ENCODE results near the gene TTL.
A peak's percentile ranks its signal among the peaks of the same experiment; 100 is the strongest.

Gene TTL

DNA sequence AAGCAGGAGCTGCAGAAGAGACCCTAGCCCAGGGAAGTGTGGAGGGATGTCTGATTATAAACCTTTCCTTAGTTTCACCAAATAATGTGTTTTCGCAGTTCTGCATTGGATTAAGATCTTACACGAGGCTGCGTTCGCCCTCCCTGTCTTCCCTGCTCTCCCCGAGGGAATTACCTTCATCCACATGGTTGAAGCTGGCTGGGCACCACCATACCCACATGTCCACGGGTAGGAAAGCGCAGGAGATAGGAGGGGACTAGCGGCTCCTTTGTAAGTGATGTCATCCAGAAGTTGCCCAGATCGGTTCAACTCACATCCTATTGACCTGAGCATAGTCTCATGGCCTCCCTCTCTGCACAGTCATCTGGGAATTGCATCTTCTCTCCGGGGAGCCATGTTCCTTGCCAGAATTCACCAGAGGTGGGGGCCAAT is 1.1 kb downstream of the TTL start:
- peak; percentile 59 for DNase-seq (ENCODE audit: low read depth)
- peak overlapping the region; percentile 83 for H3K4me3 ChIP-seq (replicated peaks; ENCODE audit: low read depth, low read length)
- TF ChIP-seq, protein P1, sequence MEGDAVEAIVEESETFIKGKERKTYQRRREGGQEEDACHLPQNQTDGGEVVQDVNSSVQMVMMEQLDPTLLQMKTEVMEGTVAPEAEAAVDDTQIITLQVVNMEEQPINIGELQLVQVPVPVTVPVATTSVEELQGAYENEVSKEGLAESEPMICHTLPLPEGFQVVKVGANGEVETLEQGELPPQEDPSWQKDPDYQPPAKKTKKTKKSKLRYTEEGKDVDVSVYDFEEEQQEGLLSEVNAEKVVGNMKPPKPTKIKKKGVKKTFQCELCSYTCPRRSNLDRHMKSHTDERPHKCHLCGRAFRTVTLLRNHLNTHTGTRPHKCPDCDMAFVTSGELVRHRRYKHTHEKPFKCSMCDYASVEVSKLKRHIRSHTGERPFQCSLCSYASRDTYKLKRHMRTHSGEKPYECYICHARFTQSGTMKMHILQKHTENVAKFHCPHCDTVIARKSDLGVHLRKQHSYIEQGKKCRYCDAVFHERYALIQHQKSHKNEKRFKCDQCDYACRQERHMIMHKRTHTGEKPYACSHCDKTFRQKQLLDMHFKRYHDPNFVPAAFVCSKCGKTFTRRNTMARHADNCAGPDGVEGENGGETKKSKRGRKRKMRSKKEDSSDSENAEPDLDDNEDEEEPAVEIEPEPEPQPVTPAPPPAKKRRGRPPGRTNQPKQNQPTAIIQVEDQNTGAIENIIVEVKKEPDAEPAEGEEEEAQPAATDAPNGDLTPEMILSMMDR (IDR thresholded peaks at IDR 0.05; ENCODE audit: low read length, missing control alignments): no peak

DNA sequence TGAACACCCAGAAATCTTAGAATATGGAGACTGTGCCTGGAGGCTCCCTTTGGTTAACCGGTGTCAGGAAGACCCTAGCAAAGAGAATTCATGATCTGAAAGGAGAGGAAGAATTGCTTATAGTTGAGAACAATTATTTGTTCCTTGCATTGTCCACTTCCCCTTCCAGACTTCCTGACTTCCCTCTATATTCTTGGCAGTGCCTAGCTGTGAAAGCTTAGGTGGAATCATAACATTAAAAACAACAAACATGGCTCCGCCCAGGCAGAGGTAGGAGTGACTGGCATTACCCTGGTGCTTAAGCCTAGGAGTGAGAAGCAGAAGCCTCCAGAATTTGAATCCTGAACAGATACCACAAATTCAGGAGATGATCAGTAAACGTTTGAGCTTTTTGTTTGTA is 1.9 kb downstream of the TTL start:
- TF ChIP-seq, protein P1 (IDR thresholded peaks at IDR 0.05; ENCODE audit: low read length, missing control alignments): no peak
- no peak for DNase-seq (ENCODE audit: low read depth)
- H3K4me3 ChIP-seq (replicated peaks; ENCODE audit: low read depth, low read length): peak overlapping the region; percentile 83

DNA sequence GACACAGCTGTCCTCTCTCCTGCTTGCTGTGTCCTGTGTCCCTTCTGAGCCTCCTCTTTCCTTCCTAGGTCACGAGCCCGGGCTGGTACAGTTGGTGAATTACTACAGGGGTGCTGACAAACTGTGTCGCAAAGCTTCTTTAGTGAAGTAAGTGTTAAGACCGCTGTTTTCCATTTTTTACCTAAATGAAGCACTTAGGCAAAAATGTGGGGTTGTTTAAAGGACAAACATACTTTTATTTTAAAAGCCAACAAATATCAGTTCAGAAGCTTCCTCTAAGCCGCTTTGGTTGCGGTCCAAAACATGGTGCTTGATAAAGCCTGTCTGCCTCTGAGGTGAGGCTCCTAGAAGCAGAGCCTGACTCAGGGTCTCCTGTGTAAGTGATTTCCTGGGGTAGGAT is 3.9 kb downstream of the TTL start:
- H3K4me3 ChIP-seq (replicated peaks; ENCODE audit: low read depth, low read length): no peak overlapping the region
- TF ChIP-seq, protein P1 (IDR thresholded peaks at IDR 0.05; ENCODE audit: low read length, missing control alignments): no peak
- DNase-seq (ENCODE audit: low read depth): no peak

DNA sequence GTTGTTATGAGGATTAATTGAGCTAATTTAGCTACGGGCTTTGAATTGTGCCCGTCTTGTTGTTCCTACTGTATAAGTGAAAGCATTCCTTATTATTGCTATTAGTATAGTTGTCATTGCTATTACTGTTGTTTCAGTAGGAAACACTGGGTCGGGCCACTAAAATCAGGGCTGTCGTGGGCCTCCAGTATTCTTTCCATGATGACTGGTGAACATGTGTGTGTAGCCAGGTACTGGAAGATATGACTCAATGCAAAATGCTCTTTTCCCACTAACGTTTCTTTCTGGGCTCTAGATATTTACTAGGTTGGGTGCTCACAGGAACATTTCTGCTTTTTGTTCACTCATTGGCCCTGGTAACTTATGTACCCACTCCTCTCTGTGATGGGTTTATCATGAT is 4.9 kb downstream of the TTL start:
- no peak overlapping the region for H3K4me3 ChIP-seq (replicated peaks; ENCODE audit: low read depth, low read length)
- TF ChIP-seq, protein P1 (IDR thresholded peaks at IDR 0.05; ENCODE audit: low read length, missing control alignments): no peak
- DNase-seq (ENCODE audit: low read depth): no peak

DNA sequence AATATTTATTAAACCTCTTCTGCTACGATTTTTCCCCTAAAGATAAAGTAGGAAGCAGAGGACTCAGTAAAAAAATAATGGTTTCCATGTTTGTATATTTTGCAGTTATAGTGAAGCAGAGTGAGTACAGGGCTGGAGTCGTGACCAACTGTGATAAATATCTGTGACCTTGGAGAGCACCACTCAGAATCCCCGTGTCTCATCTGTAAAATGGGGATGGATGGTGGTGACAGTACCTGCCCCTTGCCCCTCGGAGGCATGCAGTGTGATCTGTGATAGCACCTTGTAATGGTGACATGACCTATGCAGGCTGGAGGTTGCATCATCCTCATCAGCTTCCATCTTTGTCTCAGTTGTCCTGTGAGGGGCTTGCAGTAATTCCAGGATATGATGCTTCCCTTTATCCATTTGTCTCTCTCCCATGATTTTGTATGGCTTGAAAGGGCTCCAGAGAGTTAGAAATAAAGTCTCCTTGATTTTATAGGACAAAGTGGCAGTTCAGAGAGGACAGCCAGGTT is 5.5 kb downstream of the TTL start:
- TF ChIP-seq, protein P1 (IDR thresholded peaks at IDR 0.05; ENCODE audit: low read length, missing control alignments): no peak
- DNase-seq (ENCODE audit: low read depth): no peak
- no peak overlapping the region for H3K4me3 ChIP-seq (replicated peaks; ENCODE audit: low read depth, low read length)

DNA sequence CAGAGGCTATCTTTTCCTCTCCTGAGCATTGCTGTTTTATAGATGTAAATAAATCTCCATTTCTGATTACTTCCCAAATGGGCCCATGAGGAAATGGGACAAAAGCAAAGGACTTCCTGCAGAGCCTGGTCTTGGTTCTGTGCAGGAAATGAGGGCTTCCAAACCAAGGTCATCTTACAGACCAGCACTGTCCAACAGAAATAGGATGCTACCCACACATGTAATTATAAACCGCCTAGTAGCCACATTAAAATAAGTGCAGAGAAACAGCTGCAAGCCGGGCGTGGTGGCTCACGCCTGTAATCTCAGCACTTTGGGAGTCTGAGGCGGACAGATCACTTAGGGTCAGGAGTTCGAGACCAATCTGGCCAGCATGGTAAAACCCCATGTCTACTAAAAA is 6.2 kb downstream of the TTL start:
- no peak overlapping the region for H3K4me3 ChIP-seq (replicated peaks; ENCODE audit: low read depth, low read length)
- TF ChIP-seq, protein P1 (IDR thresholded peaks at IDR 0.05; ENCODE audit: low read length, missing control alignments): no peak
- no peak for DNase-seq (ENCODE audit: low read depth)

DNA sequence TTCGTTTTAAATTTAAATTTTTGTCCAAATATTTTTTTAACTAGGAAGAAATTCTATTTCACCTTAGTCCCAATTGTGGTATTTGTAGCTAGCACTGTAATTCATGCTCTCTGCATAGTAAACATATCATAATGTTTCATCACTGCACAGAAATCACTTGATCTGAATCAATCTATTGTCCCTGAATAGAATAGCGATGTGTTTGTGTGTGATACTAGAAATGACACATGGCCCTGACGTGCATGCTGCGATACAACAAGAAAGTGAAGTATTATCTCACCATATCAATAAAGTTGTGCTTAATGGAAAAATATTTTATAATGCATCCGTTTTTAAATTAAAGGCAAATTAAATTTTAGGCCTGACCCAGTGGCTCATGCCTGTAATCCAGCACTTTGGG is 10.0 kb downstream of the TTL start:
- DNase-seq (ENCODE audit: low read depth): no peak
- TF ChIP-seq, protein P1 (IDR thresholded peaks at IDR 0.05; ENCODE audit: low read length, missing control alignments): no peak
- H3K4me3 ChIP-seq (replicated peaks; ENCODE audit: low read depth, low read length): no peak overlapping the region
